K562 (cell line): Measurements from ENCODE around the gene SRPK2. TPM values are rescaled to one million over a fixed set of nuclear protein-coding genes. Genes with fewer than 3 reads are reported as not detected.
A peak's percentile ranks its signal among the peaks of the same experiment; 100 is the strongest.

Source experiments
- CBFA2T3 ChIP-seq: fragments of 450-650 bp; IDR thresholded peaks from 2 replicates; pipeline ENCODE4 v1.6.1; 2017
- COPS2 ChIP-seq: fragments of 450-650 bp; conservative IDR thresholded peaks from 2 replicates; pipeline ENCODE4 v1.6.1; 2016; ENCODE audit warnings: mild to moderate bottlenecking, moderate library complexity
- GTF2F1 ChIP-seq: IDR thresholded peaks from 2 replicates; pipeline ENCODE4 v1.6.1; 2011; ENCODE audit warnings: low read depth, low read length, improper control_type of control experiment
- HMG20B ChIP-seq: fragments of 250-450 bp; sonication (Bioruptor Pico); IDR thresholded peaks from 2 replicates; pipeline ENCODE4 v1.5.0; 2021; ENCODE audit warnings: mild to moderate bottlenecking
- IRF9 ChIP-seq: fragments of 450-650 bp; IDR thresholded peaks from 2 replicates; pipeline ENCODE4 v1.6.1; 2016; ENCODE audit warnings: missing biosample characterization, missing genetic modification characterization
- PREB ChIP-seq: sonication (generic); formaldehyde crosslinking; IDR thresholded peaks from 2 replicates; pipeline ENCODE4 v1.8.1; 2023; ENCODE audit warnings: mild to moderate bottlenecking, missing genetic modification reagents
- RNF2 ChIP-seq: sonication (generic); IDR thresholded peaks from 2 replicates; pipeline ENCODE4 v1.6.1; 2016
- TCFL5 ChIP-seq: fragments of 250-450 bp; sonication (Bioruptor Pico); conservative IDR thresholded peaks from 2 replicates; pipeline ENCODE4 v1.6.1; 2021; ENCODE audit warnings: mild to moderate bottlenecking, moderate library complexity, matching md5 sums
- ZNF133 ChIP-seq: fragments of 250-450 bp; sonication (Bioruptor Pico); IDR thresholded peaks from 2 replicates; pipeline ENCODE4 v1.4.0; 2020; ENCODE audit warnings: mild to moderate bottlenecking
- ZNF507 ChIP-seq: conservative IDR thresholded peaks from 2 replicates; pipeline ENCODE4 v1.6.1; 2017; ENCODE audit warnings: missing genetic modification characterization, missing compliant biosample characterization
- polyA plus RNA-seq, 8 experiments: library from polyadenylated mRNA; depleted of rRNA in 4 of 8; stranded (reverse) in 5 of 8; unstranded in 3 of 8; fragments of >200 nt; fragmentation: Nextera tagmentation in 2 of 8; fragmentation: Illumina TruSeq in 1 of 8; extraction: Ambion mirVana in 2 of 8; extraction: Trizol in 1 of 8; gene quantifications; 2 replicates each; pipeline versions ENCODE4 v1.2.1 to v1.2.3, GENCODE V29; 2011 to 2014; ENCODE audit warnings: inconsistent platforms in 1 of 8, missing spikeins in 1 of 8
- total RNA-seq, 7 experiments: library from RNA; depleted of rRNA in 6 of 7; stranded (reverse); fragments of >200 nt in 6 of 7; fragmentation: Illumina TruSeq in 2 of 7; extraction: Trizol in 2 of 7; gene quantifications; 2 replicates each; pipeline versions ENCODE4 v1.2.1 to v1.2.3, GENCODE V29; 2011 to 2021; ENCODE audit warnings: low replicate concordance in 1 of 7
- TF ChIP-seq, protein P1 (sequence below): fragments of 200-800 bp; sonication (Bioruptor generic); IDR thresholded peaks from 2 replicates; pipeline ENCODE4 v1.6.1; 2017; ENCODE audit warnings: missing genetic modification characterization, missing compliant biosample characterization

Gene SRPK2
- total and polyA plus RNA-seq, 9 of the 15 experiments (the other 6 are each of a cell fraction or from before 2014, with no cell fraction given), result 21.5 to 44.7 (median 33.3) TPM

DNA sequence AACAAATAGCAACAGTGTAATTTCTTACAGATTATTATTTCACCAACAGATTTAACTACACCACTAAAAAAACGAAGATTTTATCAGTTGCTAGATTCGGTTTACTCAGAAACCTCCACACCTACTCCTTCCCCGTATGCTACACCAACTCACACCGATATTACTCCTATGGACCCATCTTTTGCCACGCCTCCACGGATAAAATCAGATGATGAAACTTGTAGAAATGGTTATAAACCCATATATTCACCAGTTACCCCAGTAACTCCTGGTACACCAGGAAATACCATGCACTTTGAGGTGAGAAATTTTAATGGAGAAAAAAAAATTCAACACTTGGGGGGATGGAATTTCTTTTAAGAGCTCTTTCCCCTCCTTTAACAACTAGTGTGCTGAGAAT, 282.2 kb downstream of the SRPK2 start (continued):
- no peak for TF ChIP-seq HMG20B
- no peak for TF ChIP-seq GTF2F1
- TF ChIP-seq ZNF133 (CRISPR knock-in tag), result no peak
- no peak for TF ChIP-seq PREB (CRISPR knock-in tag)
- no peak for TF ChIP-seq COPS2
- peak; percentile 46; the same call in 1 of the 2 replicates for TF ChIP-seq IRF9 (tag)
- no peak for TF ChIP-seq CBFA2T3
- TF ChIP-seq, protein P1, sequence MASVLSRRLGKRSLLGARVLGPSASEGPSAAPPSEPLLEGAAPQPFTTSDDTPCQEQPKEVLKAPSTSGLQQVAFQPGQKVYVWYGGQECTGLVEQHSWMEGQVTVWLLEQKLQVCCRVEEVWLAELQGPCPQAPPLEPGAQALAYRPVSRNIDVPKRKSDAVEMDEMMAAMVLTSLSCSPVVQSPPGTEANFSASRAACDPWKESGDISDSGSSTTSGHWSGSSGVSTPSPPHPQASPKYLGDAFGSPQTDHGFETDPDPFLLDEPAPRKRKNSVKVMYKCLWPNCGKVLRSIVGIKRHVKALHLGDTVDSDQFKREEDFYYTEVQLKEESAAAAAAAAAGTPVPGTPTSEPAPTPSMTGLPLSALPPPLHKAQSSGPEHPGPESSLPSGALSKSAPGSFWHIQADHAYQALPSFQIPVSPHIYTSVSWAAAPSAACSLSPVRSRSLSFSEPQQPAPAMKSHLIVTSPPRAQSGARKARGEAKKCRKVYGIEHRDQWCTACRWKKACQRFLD (CRISPR knock-in tag), result no peak
- TF ChIP-seq ZNF507, result no peak
- TF ChIP-seq RNF2, result 0 out of 2 replicates have a peak, but pooled peaks have one; percentile 31
- no peak for TF ChIP-seq TCFL5 (CRISPR knock-in tag)
